GM04503 (cell line): ENCODE measurements around the gene ARX.

Source experiments
- DNase-seq: peaks from one replicate; pipeline ENCODE4 v3.0.0-alpha.2; 2012; ENCODE audit warnings: low read depth

ARX gene

GRCh38 chrX:25015486-25016360 is at the start of gene ARX:
TSS of gene ARX (minus strand) at chrX:25015965. CDS start at chrX:25015737, 228 bp downstream.
- no peak for DNase-seq

- no peak for DNase-seq
Measured at GRCh38 chrX:25059273-25059672, 43.5 kb upstream of the ARX start.

GRCh38 chrX:25052798-25053534 is 37.2 kb upstream of the ARX start:
- DNase-seq: no peak

- no peak for DNase-seq
Measured at GRCh38 chrX:25049971-25050370, 34.2 kb upstream of the ARX start.

GRCh38 chrX:25049357-25049756 is 33.6 kb upstream of the ARX start:
- no peak for DNase-seq

GRCh38 chrX:25048178-25048577 is 32.4 kb upstream of the ARX start:
- DNase-seq: no peak

GRCh38 chrX:25043192-25043591 is 27.4 kb upstream of the ARX start:
- DNase-seq: no peak

GRCh38 chrX:25039036-25039435 is 23.3 kb upstream of the ARX start:
- DNase-seq: no peak

- no peak for DNase-seq
Measured at GRCh38 chrX:25034889-25035288, 19.1 kb upstream of the ARX start.

GRCh38 chrX:25029288-25029825 is 13.6 kb upstream of the ARX start:
- DNase-seq: no peak

- peak; percentile 11 for DNase-seq
Measured at GRCh38 chrX:25028726-25029125, 13.0 kb upstream of the ARX start.

GRCh38 chrX:25026576-25026975 is 10.8 kb upstream of the ARX start:
- DNase-seq: no peak

- no peak for DNase-seq
Measured at GRCh38 chrX:25025615-25026014, 9.8 kb upstream of the ARX start.

- no peak for DNase-seq
Measured at GRCh38 chrX:25023908-25024307, 8.1 kb upstream of the ARX start.

- no peak for DNase-seq
Measured at GRCh38 chrX:25022499-25023325, 6.9 kb upstream of the ARX start.

- DNase-seq: no peak
Measured at GRCh38 chrX:25020905-25021449, 5.2 kb upstream of the ARX start.

GRCh38 chrX:25020391-25020904 is 4.7 kb upstream of the ARX start:
- no peak for DNase-seq

- DNase-seq: no peak
Measured at GRCh38 chrX:25019707-25020390, 4.1 kb upstream of the ARX start.

GRCh38 chrX:25018682-25019081 is 2.9 kb upstream of the ARX start:
- DNase-seq: no peak

GRCh38 chrX:25017667-25018247 is 2.0 kb upstream of the ARX start:
- DNase-seq: no peak
